AG09319 (cell line): ENCODE measurements around the gene UNC5CL.

Experiments used
- DNase-seq: peaks from one replicate; pipeline ENCODE4 v3.0.0-alpha.2; 2010; ENCODE audit warnings: low read depth; ENCODE audit errors: extremely low read depth
- TF ChIP-seq, protein P1 (sequence below): IDR thresholded peaks from 2 replicates; pipeline ENCODE4 v1.5.1; 2011; ENCODE audit warnings: low read depth, mild to moderate bottlenecking, inconsistent platforms, low read length, moderate library complexity

Gene UNC5CL

GRCh38 chr6:41053041-41053440 lies 14.0 kb upstream of the UNC5CL start, which contains the start of gene APOBEC2:
Gene APOBEC2, plus strand, starts transcription at chr6:41053202. Its CDS starts 146 bp downstream, at chr6:41053348.
- TF ChIP-seq, protein P1, sequence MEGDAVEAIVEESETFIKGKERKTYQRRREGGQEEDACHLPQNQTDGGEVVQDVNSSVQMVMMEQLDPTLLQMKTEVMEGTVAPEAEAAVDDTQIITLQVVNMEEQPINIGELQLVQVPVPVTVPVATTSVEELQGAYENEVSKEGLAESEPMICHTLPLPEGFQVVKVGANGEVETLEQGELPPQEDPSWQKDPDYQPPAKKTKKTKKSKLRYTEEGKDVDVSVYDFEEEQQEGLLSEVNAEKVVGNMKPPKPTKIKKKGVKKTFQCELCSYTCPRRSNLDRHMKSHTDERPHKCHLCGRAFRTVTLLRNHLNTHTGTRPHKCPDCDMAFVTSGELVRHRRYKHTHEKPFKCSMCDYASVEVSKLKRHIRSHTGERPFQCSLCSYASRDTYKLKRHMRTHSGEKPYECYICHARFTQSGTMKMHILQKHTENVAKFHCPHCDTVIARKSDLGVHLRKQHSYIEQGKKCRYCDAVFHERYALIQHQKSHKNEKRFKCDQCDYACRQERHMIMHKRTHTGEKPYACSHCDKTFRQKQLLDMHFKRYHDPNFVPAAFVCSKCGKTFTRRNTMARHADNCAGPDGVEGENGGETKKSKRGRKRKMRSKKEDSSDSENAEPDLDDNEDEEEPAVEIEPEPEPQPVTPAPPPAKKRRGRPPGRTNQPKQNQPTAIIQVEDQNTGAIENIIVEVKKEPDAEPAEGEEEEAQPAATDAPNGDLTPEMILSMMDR: no peak
- no peak for DNase-seq

DNA sequence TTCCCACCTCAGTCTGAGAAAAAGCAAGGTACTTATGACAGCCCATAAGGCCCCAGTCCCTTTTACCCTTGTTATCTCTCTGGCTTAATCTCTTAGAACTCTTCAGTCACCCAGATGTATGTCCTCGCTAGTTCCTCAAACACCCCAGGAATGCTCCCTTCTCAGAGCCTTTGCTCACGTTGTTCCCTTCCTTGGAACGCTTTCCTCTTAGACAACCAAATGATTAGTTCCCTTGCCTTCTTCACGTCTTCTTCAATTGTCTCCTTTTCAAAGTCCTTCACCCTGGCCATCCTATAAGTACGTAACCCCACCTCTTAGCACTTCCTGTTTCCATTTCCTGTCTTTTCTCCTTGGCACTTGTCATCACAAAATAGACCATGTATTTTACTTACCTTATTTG lies 12.9 kb upstream of the UNC5CL start:
- no peak for DNase-seq
- TF ChIP-seq, protein P1: no peak

GRCh38 chr6:41050536-41050935 lies 11.5 kb upstream of the UNC5CL start:
- no peak for DNase-seq
- TF ChIP-seq, protein P1: no peak

DNA sequence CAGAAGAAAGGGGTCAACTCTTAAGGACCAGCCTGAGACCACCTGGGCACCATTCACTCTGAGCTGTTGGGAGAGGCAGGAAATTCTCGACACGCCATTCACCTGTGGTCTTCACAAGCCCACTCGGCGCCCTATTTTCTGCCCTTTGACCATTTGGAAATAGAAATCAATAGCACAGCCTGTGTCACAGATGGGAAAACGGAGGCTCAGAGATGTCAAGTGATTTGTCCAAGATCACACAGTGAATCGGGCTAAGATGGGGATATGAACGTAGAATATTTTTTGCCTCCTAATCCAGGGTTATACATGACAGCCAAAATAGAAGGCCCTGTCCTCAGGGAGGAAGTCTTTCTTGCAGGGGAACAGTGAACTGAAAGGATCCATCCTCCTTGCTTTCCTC lies 10.9 kb upstream of the UNC5CL start:
- no peak for DNase-seq
- TF ChIP-seq, protein P1: no peak

DNA sequence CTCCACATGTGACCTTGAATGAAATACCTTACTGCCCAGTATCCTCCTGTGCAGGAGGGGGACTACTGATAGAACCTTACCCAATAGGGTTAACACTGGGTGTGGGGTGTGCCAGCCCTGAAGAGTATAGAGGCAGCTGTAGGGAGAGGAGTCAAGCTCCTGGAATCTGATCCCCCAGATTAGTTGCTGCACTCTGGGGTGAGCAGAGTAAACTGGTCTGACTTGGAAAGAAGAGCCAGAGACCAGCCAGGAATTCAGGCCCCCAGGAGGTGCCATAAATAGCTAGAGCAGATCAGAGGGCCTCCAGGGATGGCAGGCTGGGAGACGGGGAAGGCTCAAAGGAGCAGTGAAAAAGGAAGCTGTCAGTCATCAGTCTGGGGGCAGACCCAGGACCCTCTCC lies 10.5 kb upstream of the UNC5CL start:
- DNase-seq: no peak
- TF ChIP-seq, protein P1: no peak

DNA sequence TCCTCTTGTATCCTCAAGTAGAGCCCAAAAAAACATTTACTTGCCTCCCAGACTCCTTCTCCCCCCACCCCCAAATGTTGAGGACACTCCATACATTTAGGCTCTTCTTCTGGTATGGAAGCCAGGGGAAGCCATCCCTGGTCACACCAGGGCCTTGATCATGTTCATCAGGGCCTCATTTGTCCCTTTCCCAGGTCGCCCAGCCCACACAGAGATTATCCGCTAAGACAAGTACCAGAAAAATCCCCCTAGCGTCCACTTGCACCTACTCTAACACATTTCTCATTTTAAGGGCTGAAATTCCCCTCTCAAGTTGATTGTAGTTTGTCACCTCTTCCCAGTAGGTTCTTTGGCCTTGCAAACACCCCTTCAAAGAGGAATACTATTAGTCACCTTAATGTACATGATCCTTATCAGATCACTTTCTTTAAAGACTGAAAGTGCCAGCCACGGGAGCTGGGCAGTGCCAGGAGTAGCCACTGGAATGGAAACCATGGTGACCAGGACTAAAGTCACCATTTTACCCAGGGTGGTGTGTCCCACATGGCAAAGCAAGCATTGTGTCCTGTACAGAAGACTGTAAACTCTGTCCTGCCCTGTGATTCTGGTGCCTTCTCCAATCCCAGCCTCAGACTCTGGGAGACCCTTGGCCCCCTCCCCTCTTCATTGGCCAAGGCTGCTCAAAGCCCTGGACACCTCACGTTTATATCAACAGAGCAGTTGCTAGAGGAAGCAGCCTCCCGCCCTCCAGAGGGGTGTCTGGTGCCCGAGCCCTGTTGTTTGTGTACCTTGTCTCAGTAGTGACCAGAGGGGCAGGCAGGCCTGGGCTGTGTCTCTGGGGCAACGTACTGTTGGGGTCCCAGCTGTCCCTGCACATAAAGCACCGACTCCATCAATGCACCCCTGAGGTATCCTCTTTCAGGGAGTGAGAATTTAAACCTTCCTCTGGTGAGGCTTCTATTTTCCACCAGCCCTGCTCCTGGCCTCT lies 9.0 kb upstream of the UNC5CL start:
- DNase-seq: no peak
- TF ChIP-seq, protein P1: no peak

- TF ChIP-seq, protein P1: no peak
- no peak for DNase-seq
Measured at GRCh38 chr6:41047306-41047705, 8.3 kb upstream of the UNC5CL start.
